Osteoblast (primary cell): ENCODE data around the gene REPS2. TPM values are rescaled to one million over a fixed set of nuclear protein-coding genes. Genes with fewer than 3 reads are reported as not detected.

Source experiments
- DNase-seq: peaks from one replicate; pipeline ENCODE4 v3.0.0; 2011; ENCODE audit warnings: low spot score, mixed read lengths; ENCODE audit not compliant: insufficient read length; ENCODE audit errors: missing footprints
- H2AFZ ChIP-seq: 2 replicates; pipeline ENCODE4 v1.6.0; 2011; ENCODE audit warnings: mild to moderate bottlenecking, low read length
- H3K27ac ChIP-seq: 2 replicates; pipeline ENCODE4 v1.5.1; 2011; ENCODE audit warnings: mild to moderate bottlenecking, low read depth, low read length, moderate library complexity
- H3K27me3 ChIP-seq: 2 replicates; pipeline ENCODE4 v1.6.0; 2012; ENCODE audit warnings: mild to moderate bottlenecking, control low read depth, inconsistent platforms, low read length, moderate library complexity; ENCODE audit not compliant: insufficient read depth
- H3K36me3 ChIP-seq: 2 replicates; pipeline ENCODE4 v1.5.1; 2011; ENCODE audit warnings: mild to moderate bottlenecking, low read length, control low read depth, moderate library complexity; ENCODE audit not compliant: insufficient read depth
- H3K4me1 ChIP-seq: 2 replicates; pipeline ENCODE4 v1.5.1; 2011; ENCODE audit warnings: mild to moderate bottlenecking, low read length, control low read depth, moderate library complexity; ENCODE audit not compliant: insufficient read depth
- H3K4me2 ChIP-seq: 2 replicates; pipeline ENCODE4 v1.6.0; 2011; ENCODE audit warnings: mild to moderate bottlenecking, low read length; ENCODE audit not compliant: insufficient read depth
- H3K4me3 ChIP-seq: fragments of 200-600 bp; sonication (generic); 3 replicates; pipeline ENCODE4 v1.5.1; 2012; ENCODE audit warnings: mild to moderate bottlenecking, low read length, inconsistent platforms; ENCODE audit not compliant: insufficient read depth
- H3K79me2 ChIP-seq: 2 replicates; pipeline ENCODE4 v1.6.0; 2012; ENCODE audit warnings: mild to moderate bottlenecking, low read length, control low read depth, inconsistent platforms; ENCODE audit not compliant: insufficient read depth
- H3K9me3 ChIP-seq: 2 replicates; pipeline ENCODE4 v1.5.1; 2011; ENCODE audit warnings: low read depth, low read length, control low read depth
- H4K20me1 ChIP-seq: 2 replicates; pipeline ENCODE4 v1.6.0; 2012; ENCODE audit warnings: mild to moderate bottlenecking, low read length, control low read depth; ENCODE audit not compliant: insufficient read depth
- total RNA-seq: library from RNA; depleted of rRNA; stranded (reverse); fragments of >200 nt; gene quantifications from 2 replicates; pipeline ENCODE4 v1.2.3, GENCODE V29; 2012
- TF ChIP-seq, protein P1 (sequence below): IDR thresholded peaks from 2 replicates; pipeline ENCODE4 v1.5.1; 2011; ENCODE audit warnings: mild to moderate bottlenecking, low read depth, low read length, moderate library complexity; ENCODE audit errors: extremely low read depth

REPS2 gene
- total RNA-seq: 0.59 and 0.72 TPM in 2 replicates

- Histone ChIP-seq H2AFZ (peak within 1 kb of the TSS; percentile 68), H3K4me3 (peak within 1 kb of the TSS; percentile 62)
- DNase-seq: peak; percentile 94
Measured at GRCh38 chrX:16946361-16946964, at the start of gene REPS2. REPS2 (plus strand) TSS chrX:16946658; CDS start chrX:16946862, 204 bp downstream.

DNA sequence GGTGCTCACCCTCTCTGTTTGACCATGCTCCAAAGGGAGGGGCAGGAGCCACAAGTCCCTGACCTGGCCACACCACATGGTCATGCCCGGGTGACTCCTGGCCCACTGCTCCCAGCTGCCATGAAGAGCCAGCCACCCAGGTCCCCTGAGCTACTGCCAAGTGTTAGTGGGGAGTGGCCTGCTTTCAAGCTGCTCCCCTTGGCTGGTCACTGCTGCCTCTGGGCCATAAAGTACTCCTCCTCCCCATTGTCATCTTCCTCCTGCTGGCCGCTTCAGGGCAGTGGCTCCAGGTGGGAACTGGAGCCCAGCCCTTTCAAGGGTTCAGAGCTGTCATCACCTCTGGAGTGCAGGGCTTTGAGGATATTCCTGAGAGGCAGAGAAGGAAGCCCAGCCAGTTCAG is 49.0 kb upstream of the REPS2 start:
- H3K27ac ChIP-seq: no peak overlapping the region
- no peaks in the 10 kb centered on the region for H4K20me1 ChIP-seq
- TF ChIP-seq, protein P1, sequence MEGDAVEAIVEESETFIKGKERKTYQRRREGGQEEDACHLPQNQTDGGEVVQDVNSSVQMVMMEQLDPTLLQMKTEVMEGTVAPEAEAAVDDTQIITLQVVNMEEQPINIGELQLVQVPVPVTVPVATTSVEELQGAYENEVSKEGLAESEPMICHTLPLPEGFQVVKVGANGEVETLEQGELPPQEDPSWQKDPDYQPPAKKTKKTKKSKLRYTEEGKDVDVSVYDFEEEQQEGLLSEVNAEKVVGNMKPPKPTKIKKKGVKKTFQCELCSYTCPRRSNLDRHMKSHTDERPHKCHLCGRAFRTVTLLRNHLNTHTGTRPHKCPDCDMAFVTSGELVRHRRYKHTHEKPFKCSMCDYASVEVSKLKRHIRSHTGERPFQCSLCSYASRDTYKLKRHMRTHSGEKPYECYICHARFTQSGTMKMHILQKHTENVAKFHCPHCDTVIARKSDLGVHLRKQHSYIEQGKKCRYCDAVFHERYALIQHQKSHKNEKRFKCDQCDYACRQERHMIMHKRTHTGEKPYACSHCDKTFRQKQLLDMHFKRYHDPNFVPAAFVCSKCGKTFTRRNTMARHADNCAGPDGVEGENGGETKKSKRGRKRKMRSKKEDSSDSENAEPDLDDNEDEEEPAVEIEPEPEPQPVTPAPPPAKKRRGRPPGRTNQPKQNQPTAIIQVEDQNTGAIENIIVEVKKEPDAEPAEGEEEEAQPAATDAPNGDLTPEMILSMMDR: no peak
- H3K36me3 ChIP-seq: no peaks in the 10 kb centered on the region
- H3K27me3 ChIP-seq: peaks cover 21% of the 10 kb centered on the region
- H3K4me3 ChIP-seq: no peak overlapping the region
- H3K4me2 ChIP-seq: no peak overlapping the region
- H2AFZ ChIP-seq: no peak overlapping the region
- DNase-seq: no peak
- no peaks in the 10 kb centered on the region for H3K4me1 ChIP-seq
- H3K79me2 ChIP-seq: no peaks in the 10 kb centered on the region
- no peaks in the 10 kb centered on the region for H3K9me3 ChIP-seq

More at GRCh38 chrX:16946361-16946964, at the start of gene REPS2:
- TF ChIP-seq, protein P1: no peak
- Histone ChIP-seq H3K27me3 (peaks cover 21% of the 10 kb centered on the region), H3K36me3 (no peaks in the 10 kb centered on the region), H3K79me2 (no peaks in the 10 kb centered on the region), H4K20me1 (no peaks in the 10 kb centered on the region), H3K27ac (no peak within 1 kb of the TSS), H3K4me1 (no peaks in the 10 kb centered on the region), H3K9me3 (peaks cover 3% of the 10 kb centered on the region), H3K4me2 (peak within 1 kb of the TSS; percentile 65)

DNA sequence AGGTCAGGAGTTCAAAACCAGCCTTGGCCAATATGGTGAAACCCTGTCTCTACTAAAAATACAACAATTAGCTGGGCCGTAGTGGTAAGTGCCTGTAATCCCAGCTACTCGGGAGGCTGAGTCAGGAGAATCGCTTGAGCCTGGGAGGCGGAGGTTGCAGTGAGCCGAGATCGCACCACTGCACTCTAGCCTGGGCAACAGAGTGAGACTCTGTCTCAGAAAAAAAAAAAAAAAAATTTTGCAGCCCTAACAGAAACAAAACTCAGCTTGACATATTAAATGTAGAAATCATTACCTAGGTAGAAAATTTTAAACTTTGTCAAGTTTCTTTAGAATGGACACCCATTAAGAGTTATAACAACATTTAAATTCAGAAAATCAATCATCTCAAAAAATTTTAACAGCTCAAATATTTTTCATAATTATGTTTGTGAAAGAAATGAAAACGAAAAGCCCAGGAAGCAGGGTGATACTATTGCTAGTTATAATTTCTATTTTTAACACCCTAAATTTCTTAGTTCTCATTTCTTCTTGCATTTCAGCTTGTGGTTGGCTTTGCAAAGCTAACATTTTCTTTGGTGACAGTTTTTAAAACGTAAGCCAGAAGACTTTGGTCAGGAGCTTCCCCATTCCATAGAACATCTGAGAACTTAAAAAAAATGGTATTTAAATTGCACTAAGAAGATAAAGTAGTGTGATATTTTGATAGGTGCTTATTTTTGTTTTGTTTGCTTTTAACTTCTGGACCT is 43.0 kb upstream of the REPS2 start:
- no peak overlapping the region for H3K27ac ChIP-seq
- no peaks in the 10 kb centered on the region for H3K36me3 ChIP-seq
- H2AFZ ChIP-seq: no peak overlapping the region
- H3K9me3 ChIP-seq: no peaks in the 10 kb centered on the region
- H3K27me3 ChIP-seq: peaks cover 13% of the 10 kb centered on the region
- no peak overlapping the region for H3K4me2 ChIP-seq
- TF ChIP-seq, protein P1: no peak
- H3K79me2 ChIP-seq: no peaks in the 10 kb centered on the region
- no peak overlapping the region for H3K4me3 ChIP-seq
- no peaks in the 10 kb centered on the region for H4K20me1 ChIP-seq
- H3K4me1 ChIP-seq: no peaks in the 10 kb centered on the region
- no peak for DNase-seq

DNA sequence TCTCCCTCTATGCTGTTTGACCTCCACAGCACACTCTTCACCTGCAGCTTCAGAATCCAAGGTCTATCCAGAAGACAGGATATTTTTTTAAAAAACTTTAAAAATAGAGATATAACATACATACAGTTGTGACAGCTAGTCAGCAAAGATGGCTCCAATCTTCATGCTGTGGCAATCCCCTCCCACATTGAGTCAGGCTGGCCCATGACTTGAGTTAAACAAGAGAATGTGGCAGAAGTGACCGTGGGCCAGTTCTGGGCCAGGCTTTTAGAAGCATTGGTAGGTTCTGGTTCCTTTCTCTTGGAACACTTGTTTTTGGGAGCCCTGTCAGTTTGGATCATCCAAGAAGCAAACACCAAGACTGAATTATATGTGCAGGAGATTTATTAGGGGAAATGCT is 36.1 kb upstream of the REPS2 start:
- Histone ChIP-seq H3K9me3 (no peaks in the 10 kb centered on the region), H3K4me3 (no peak overlapping the region), H4K20me1 (no peaks in the 10 kb centered on the region), H3K27me3 (peaks cover 11% of the 10 kb centered on the region), H3K36me3 (no peaks in the 10 kb centered on the region), H3K27ac (no peak overlapping the region), H3K79me2 (no peaks in the 10 kb centered on the region), H2AFZ (no peak overlapping the region), H3K4me1 (no peaks in the 10 kb centered on the region), H3K4me2 (no peak overlapping the region)
- peak; percentile 27 for DNase-seq
- TF ChIP-seq, protein P1: no peak
